Measurements from ENCODE around the gene TIGD7.

Gene TIGD7

GRCh38 chr16:3249451-3249850 lies 55.8 kb downstream of the TIGD7 start:
- no peak overlapping the region for H3K27ac ChIP-seq (ENCODE audit: low read depth, low read length)
- H3K4me3 ChIP-seq (ENCODE audit: low read depth in 1 of 2, low read length in 2 of 2): no peak overlapping the region
- no peaks in the 10 kb centered on the region for H3K36me3 ChIP-seq (ENCODE audit: control insufficient read depth in 1 of 2, insufficient read depth in 2 of 2, low read length in 2 of 2)
- no peaks in the 10 kb centered on the region for H3K4me1 ChIP-seq (ENCODE audit: control insufficient read depth in 1 of 2, insufficient read depth in 2 of 2, low read length in 2 of 2)
- no peaks in the 10 kb centered on the region for H3K27me3 ChIP-seq (ENCODE audit: control insufficient read depth in 1 of 2, insufficient read depth in 2 of 2, low read length in 2 of 2)
- H3K9me3 ChIP-seq (ENCODE audit: control insufficient read depth in 1 of 2, low read length in 2 of 2): no peaks in the 10 kb centered on the region
- no peak overlapping the region for H3K9ac ChIP-seq (ENCODE audit: low read depth in 1 of 2, low read length in 2 of 2)

- Histone ChIP-seq H3K4me1 (ENCODE audit: control insufficient read depth in 1 of 2, insufficient read depth in 2 of 2, low read length in 2 of 2) (no peaks in the 10 kb centered on the region), H3K27ac (ENCODE audit: low read depth, low read length) (no peak overlapping the region), H3K9me3 (ENCODE audit: control insufficient read depth in 1 of 2, low read length in 2 of 2) (no peaks in the 10 kb centered on the region), H3K9ac (ENCODE audit: low read depth in 1 of 2, low read length in 2 of 2) (no peak overlapping the region), H3K4me3 (ENCODE audit: low read depth in 1 of 2, low read length in 2 of 2) (no peak overlapping the region), H3K36me3 (ENCODE audit: control insufficient read depth in 1 of 2, insufficient read depth in 2 of 2, low read length in 2 of 2) (no peaks in the 10 kb centered on the region), H3K27me3 (ENCODE audit: control insufficient read depth in 1 of 2, insufficient read depth in 2 of 2, low read length in 2 of 2) (no peaks in the 10 kb centered on the region)
These were observed 56.2 kb downstream of the TIGD7 start for GRCh38 chr16:3249020-3249419.
